HepG2 (cell line): Measurements from ENCODE around the gene ANKUB1. TPM values are rescaled to one million over a fixed set of nuclear protein-coding genes. Genes with fewer than 3 reads are reported as not detected.

Source experiments
- AGO1 ChIP-seq: fragments of 200-400 bp; formaldehyde crosslinking; IDR thresholded peaks from 2 replicates; pipeline ENCODE4 v1.6.1; 2017; ENCODE audit warnings: mild to moderate bottlenecking, low read depth, low read length, moderate library complexity; ENCODE audit not compliant: poor library complexity, severe bottlenecking
- AGO2 ChIP-seq: fragments of 200-400 bp; formaldehyde crosslinking; optimal IDR thresholded peaks from 2 replicates; pipeline ENCODE3; 2017; ENCODE audit warnings: mild to moderate bottlenecking, low read depth, low read length, moderate library complexity
- ARID5B ChIP-seq: IDR thresholded peaks from 2 replicates; pipeline ENCODE4 v1.4.0; 2020; ENCODE audit warnings: mild to moderate bottlenecking, missing genetic modification reagents
- ARNTL ChIP-seq: sonication (generic); formaldehyde crosslinking; IDR thresholded peaks from 2 replicates; pipeline ENCODE4 v1.4.0; 2020; ENCODE audit warnings: mild to moderate bottlenecking, missing genetic modification reagents
- DRAP1 ChIP-seq: IDR thresholded peaks from 2 replicates; pipeline ENCODE4 v1.6.1; 2016; ENCODE audit warnings: missing genetic modification reagents, missing compliant biosample characterization
- HINFP ChIP-seq: sonication (generic); formaldehyde crosslinking; IDR thresholded peaks from 2 replicates; pipeline ENCODE4 v1.4.0; 2020; ENCODE audit warnings: low read depth, mild to moderate bottlenecking, missing genetic modification reagents
- HMG20A ChIP-seq: IDR thresholded peaks from 2 replicates; pipeline ENCODE4 v1.6.1; 2016; ENCODE audit warnings: borderline replicate concordance
- HNRNPH1 ChIP-seq: fragments of 200-400 bp; formaldehyde crosslinking; optimal IDR thresholded peaks from 2 replicates; pipeline ENCODE3; 2017; ENCODE audit warnings: mild to moderate bottlenecking, low read depth, low read length
- KAT8 ChIP-seq: IDR thresholded peaks from 2 replicates; pipeline ENCODE4 v1.6.1; 2016; ENCODE audit warnings: missing genetic modification reagents, missing compliant biosample characterization
- KLF16 ChIP-seq, 2 experiments: sonication (generic) in 1 of 2; formaldehyde crosslinking in 1 of 2; IDR thresholded peaks; 2 replicates each; pipeline versions ENCODE4 v1.6.1 to v1.8.0; 2016 to 2023; ENCODE audit warnings: missing genetic modification reagents in 2 of 2, missing compliant biosample characterization in 1 of 2
- MAFG ChIP-seq: sonication (generic); formaldehyde crosslinking; IDR thresholded peaks from 2 replicates; pipeline ENCODE4 v1.5.1; 2020; ENCODE audit warnings: mild to moderate bottlenecking, missing genetic modification reagents
- NFYC ChIP-seq: IDR thresholded peaks from 2 replicates; pipeline ENCODE4 v1.6.1; 2016; ENCODE audit warnings: missing genetic modification reagents, missing compliant biosample characterization
- NR0B2 ChIP-seq: sonication (generic); formaldehyde crosslinking; IDR thresholded peaks from 2 replicates; pipeline ENCODE4 v1.4.0; 2020; ENCODE audit warnings: mild to moderate bottlenecking, missing genetic modification reagents
- NR2C2 ChIP-seq: sonication (generic); formaldehyde crosslinking; IDR thresholded peaks from 2 replicates; pipeline ENCODE4 v1.4.0; 2020; ENCODE audit warnings: missing genetic modification reagents, mild to moderate bottlenecking, moderate library complexity, borderline replicate concordance
- RNF2 ChIP-seq: fragments of 450-650 bp; conservative IDR thresholded peaks from 2 replicates; pipeline ENCODE4 v1.6.1; 2016; ENCODE audit warnings: low read depth
- SNAPC2 ChIP-seq: sonication (generic); formaldehyde crosslinking; IDR thresholded peaks from 2 replicates; pipeline ENCODE4 v1.8.1; 2022; ENCODE audit warnings: mild to moderate bottlenecking, missing genetic modification reagents
- TEAD2 ChIP-seq: sonication (generic); formaldehyde crosslinking; IDR thresholded peaks from 2 replicates; pipeline ENCODE4 v1.9.0; 2021; ENCODE audit warnings: missing genetic modification reagents
- TMF1 ChIP-seq: sonication (generic); formaldehyde crosslinking; IDR thresholded peaks from 2 replicates; pipeline ENCODE4 v1.8.1; 2022; ENCODE audit warnings: low read depth, missing genetic modification reagents
- ZBTB20 ChIP-seq: sonication (generic); formaldehyde crosslinking; IDR thresholded peaks from 2 replicates; pipeline ENCODE4 v1.8.1; 2023; ENCODE audit warnings: missing genetic modification reagents, low read depth, mild to moderate bottlenecking, borderline replicate concordance
- ZFP41 ChIP-seq: sonication (generic); formaldehyde crosslinking; IDR thresholded peaks from 2 replicates; pipeline ENCODE4 v1.4.0; 2020; ENCODE audit warnings: mild to moderate bottlenecking, missing genetic modification reagents, borderline replicate concordance
- ZNF143 ChIP-seq: sonication (generic); formaldehyde crosslinking; IDR thresholded peaks from 2 replicates; pipeline ENCODE4 v1.4.0; 2020; ENCODE audit warnings: missing genetic modification reagents
- ZNF468 ChIP-seq: sonication (generic); formaldehyde crosslinking; IDR thresholded peaks from 2 replicates; pipeline ENCODE4 v1.8.0; 2022; ENCODE audit warnings: mild to moderate bottlenecking, moderate library complexity, missing genetic modification reagents
- ZNF761 ChIP-seq: sonication (generic); formaldehyde crosslinking; conservative IDR thresholded peaks from 2 replicates; pipeline ENCODE4 v1.4.0; 2020; ENCODE audit warnings: mild to moderate bottlenecking, missing genetic modification reagents
- ZNF772 ChIP-seq: sonication (generic); formaldehyde crosslinking; IDR thresholded peaks from 2 replicates; pipeline ENCODE4 v1.5.0; 2020; ENCODE audit warnings: mild to moderate bottlenecking, missing genetic modification reagents
- polyA plus RNA-seq, 8 experiments: library from polyadenylated mRNA; depleted of rRNA in 3 of 8; stranded (reverse) in 7 of 8; unstranded in 1 of 8; fragments of >200 nt; fragmentation: Illumina TruSeq in 4 of 8; extraction: Trizol in 4 of 8; gene quantifications; 2 replicates each; pipeline versions ENCODE4 v1.2.1 to v1.2.3, GENCODE V29; 2011 to 2016; ENCODE audit warnings: low read depth in 4 of 8, missing spikeins in 1 of 8, mixed read lengths in 1 of 8; ENCODE audit not compliant: insufficient read depth in 1 of 8
- total RNA-seq, 5 experiments: library from RNA; depleted of rRNA; stranded (reverse); fragments of >200 nt; fragmentation: Illumina TruSeq; extraction: Trizol; gene quantifications; 2 replicates each; pipeline ENCODE4 v1.2.3, GENCODE V29; 2016; ENCODE audit warnings: low read depth in 1 of 5

The ANKUB1 gene
- total and polyA plus RNA-seq, 2 of the 13 experiments (the other 11 are each of a cell fraction or from before 2014, with no cell fraction given) = not detected

- TF ChIP-seq ARID5B (CRISPR knock-in tag) (0 out of 2 replicates have a peak, but pooled peaks have one; percentile 16), KAT8 (CRISPR knock-in tag) (peak; percentile 46; the same call in 1 of the 2 replicates), RNF2 (0 out of 2 replicates have a peak, but pooled peaks have one; percentile 69), HMG20A (CRISPR knock-in tag) (no peak), NR0B2 (no peak; the same call in none of the 2 replicates), AGO1 (peak; percentile 74), NFYC (peak; percentile 98), NR2C2 (CRISPR knock-in tag) (no peak), ZNF772 (CRISPR knock-in tag) (peak; percentile 93; the same call in 1 of the 2 replicates), ZFP41 (no peak; the same call in 1 of the 2 replicates), TEAD2 (CRISPR knock-in tag) (0 out of 2 replicates have a peak, but pooled peaks have one; percentile 65), TMF1 (CRISPR knock-in tag) (0 out of 2 replicates have a peak, but pooled peaks have one; percentile 12), ARNTL (peak; percentile 78; the same call in 1 of the 2 replicates), ZBTB20 (CRISPR knock-in tag) (0 out of 2 replicates have a peak, but pooled peaks have one; percentile 18), HINFP (0 out of 2 replicates have a peak, but pooled peaks have one; percentile 33), MAFG (CRISPR knock-in tag) (no peak), ZNF143 (CRISPR knock-in tag) (no peak), ZNF468 (CRISPR knock-in tag) (0 out of 2 replicates have a peak, but pooled peaks have one; percentile 46), HNRNPH1 (no peak), KLF16 (CRISPR knock-in tag; IDR thresholded peaks at IDR 0.05) (peak in 1 of 2 experiments; percentile 81; a peak in 2 of 4 replicates), ZNF761 (0 out of 2 replicates have a peak, but pooled peaks have one; percentile 65), SNAPC2 (CRISPR knock-in tag) (no peak), AGO2 (peak; percentile 75), DRAP1 (CRISPR knock-in tag) (peak; percentile 90)
Observed at GRCh38 chr3:149812606-149813366, 20.4 kb upstream of the ANKUB1 start, which contains the start of gene RNF13 (continued).
